ENCODE measurements around the gene DDAH2.

DNA sequence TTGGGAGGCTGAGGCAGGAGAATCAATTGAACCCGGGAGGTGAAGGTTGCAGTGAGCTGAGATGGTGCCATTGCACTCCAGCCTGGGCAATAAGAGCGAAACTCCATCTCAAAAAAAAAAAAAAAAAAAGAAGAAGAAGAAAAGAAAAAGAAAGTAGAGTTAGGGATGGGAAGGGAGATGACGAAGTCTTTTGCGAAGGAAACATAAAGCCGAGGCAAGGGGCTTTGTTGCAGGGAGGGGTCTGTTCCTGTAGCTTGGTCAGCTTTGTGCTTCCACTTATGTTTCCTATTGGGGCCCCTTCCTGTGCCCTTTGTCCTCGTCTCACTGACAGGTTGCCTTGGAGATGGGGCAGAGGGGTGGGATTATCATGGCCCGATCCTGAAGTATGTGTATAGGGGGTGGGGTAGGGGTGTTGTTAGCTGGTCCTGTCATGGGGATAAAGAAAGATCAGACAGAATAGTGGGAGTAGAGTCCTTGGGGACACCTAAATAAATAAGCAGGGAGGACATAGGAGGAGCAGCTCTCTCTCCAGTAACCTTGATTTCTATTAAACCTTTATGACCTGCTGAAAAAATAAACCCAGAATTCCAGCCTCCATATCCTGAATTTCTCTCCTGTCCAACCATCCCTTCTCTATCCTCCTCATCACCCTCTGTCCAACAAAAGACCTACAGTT lies 8.4 kb upstream of the DDAH2 start:
- TF ChIP-seq, protein P1, sequence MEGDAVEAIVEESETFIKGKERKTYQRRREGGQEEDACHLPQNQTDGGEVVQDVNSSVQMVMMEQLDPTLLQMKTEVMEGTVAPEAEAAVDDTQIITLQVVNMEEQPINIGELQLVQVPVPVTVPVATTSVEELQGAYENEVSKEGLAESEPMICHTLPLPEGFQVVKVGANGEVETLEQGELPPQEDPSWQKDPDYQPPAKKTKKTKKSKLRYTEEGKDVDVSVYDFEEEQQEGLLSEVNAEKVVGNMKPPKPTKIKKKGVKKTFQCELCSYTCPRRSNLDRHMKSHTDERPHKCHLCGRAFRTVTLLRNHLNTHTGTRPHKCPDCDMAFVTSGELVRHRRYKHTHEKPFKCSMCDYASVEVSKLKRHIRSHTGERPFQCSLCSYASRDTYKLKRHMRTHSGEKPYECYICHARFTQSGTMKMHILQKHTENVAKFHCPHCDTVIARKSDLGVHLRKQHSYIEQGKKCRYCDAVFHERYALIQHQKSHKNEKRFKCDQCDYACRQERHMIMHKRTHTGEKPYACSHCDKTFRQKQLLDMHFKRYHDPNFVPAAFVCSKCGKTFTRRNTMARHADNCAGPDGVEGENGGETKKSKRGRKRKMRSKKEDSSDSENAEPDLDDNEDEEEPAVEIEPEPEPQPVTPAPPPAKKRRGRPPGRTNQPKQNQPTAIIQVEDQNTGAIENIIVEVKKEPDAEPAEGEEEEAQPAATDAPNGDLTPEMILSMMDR (IDR thresholded peaks at IDR 0.05), result no peak
- TF ChIP-seq POLR2A (IDR thresholded peaks at IDR 0.05), result no peak
